Psoas muscle (tissue), 8 donors: ENCODE results near the gene TELO2. TPM values are rescaled to one million over a fixed set of nuclear protein-coding genes. Genes with fewer than 3 reads are reported as not detected.

ENCODE experiments used
- ATAC-seq, 4 donors: fragments of 200-7000 bp; cut with Tn5 transposase; one replicate each; pipeline ENCODE4 v1.9.1; 2020; ENCODE audit warnings: moderate library complexity in 3 of 4, mild to moderate bottlenecking in 2 of 4
- DNase-seq, 2 donors: peaks; one replicate each; pipeline ENCODE4 v3.0.0-alpha.2; 2020
- H3K27ac ChIP-seq: fragments of 200-600 bp; one replicate; pipeline ENCODE4 v1.8.0; 2022
- H3K27me3 ChIP-seq, 3 donors: fragments of 200-600 bp in 1 of 3; one replicate each; pipeline versions ENCODE4 v1.6.1 to v1.8.0; 2013 to 2022; ENCODE audit warnings: low read length in 2 of 3, mild to moderate bottlenecking in 2 of 3, moderate library complexity in 1 of 3; ENCODE audit not compliant: insufficient read depth in 3 of 3
- H3K36me3 ChIP-seq, 2 donors: fragments of 200-600 bp in 1 of 2; one replicate each; pipeline versions ENCODE4 v1.6.1 to v1.8.0; 2013 to 2022; ENCODE audit warnings: low read depth in 1 of 2, mild to moderate bottlenecking in 1 of 2, moderate library complexity in 1 of 2; ENCODE audit not compliant: insufficient read depth in 1 of 2
- H3K4me1 ChIP-seq: fragments of 200-600 bp; one replicate; pipeline ENCODE4 v1.8.0; 2022
- H3K4me3 ChIP-seq: fragments of 200-600 bp; one replicate; pipeline ENCODE4 v1.8.0; 2022; ENCODE audit warnings: mild to moderate bottlenecking
- H3K9me3 ChIP-seq: fragments of 200-600 bp; one replicate; pipeline ENCODE4 v1.8.0; 2022
- CTCF ChIP-seq: fragments of 200-600 bp; IDR thresholded peaks from one replicate; pipeline ENCODE4 v1.8.0; 2022; ENCODE audit warnings: antibody characterized with exemption
- WGBS, 3 donors: extraction: QIAGEN DNeasy Blood & Tissue Kit; methylation state at CpG; one replicate each; pipeline versions ENCODE4 v1.1.6 to v1.1.7; 2013; 5-methylcytosine and 5-hydroxymethylcytosine counted together
- intact Hi-C, 2 donors: fragments of 100-400 bp; cut with DNase I; formaldehyde crosslinking; loops; one replicate each; pipeline versions ENCODE4 v1.11.0 to v1.14.2; 2022
- polyA plus RNA-seq, 3 donors: library from polyadenylated mRNA; stranded (reverse); fragments of 200-250 nt; gene quantifications; one replicate each; pipeline ENCODE4 v1.2.3, GENCODE V29; 2013
- total RNA-seq, 4 donors: library from RNA; stranded (reverse); fragmentation: NEBNext Ultra II Directional in 2 of 4; extraction: Animal tissue kit (Norgen Biotek cat#: 25700) in 2 of 4; gene quantifications; one replicate each; pipeline versions ENCODE4 v1.2.1 to v1.2.4, GENCODE V29; 2021 to 2023
- donor health status: healthy with polysubstance abuse.
- donor health status: DM: no; HTN: no; CAD: no; lungs with moderate emphysema.
- donor health status: Bipolar disorder and iron deficiency.
- donor health status: healthy.
- donor health status: DM: yes; HTN: yes; CAD: no.
- donor health status: DM: no; HTN: no; CAD: no.
- donor health status: DM: no; HTN: no; CAD: no.
- donor health status: DM: yes; HTN: yes; CAD: no.

TELO2 gene
- total and polyA plus RNA-seq, 7 donors = 11.6 to 23.8 (median 17.4) TPM

- no peaks in the 10 kb centered on the region for H3K27me3 ChIP-seq
- no peak overlapping the region for H3K4me3 ChIP-seq
- H3K9me3 ChIP-seq = no peaks in the 10 kb centered on the region
- WGBS, 3 donors = 78 to 85% (median 80%) methylated on average over 25 to 26 of the region's 26 CpGs
- H3K27ac ChIP-seq = no peak overlapping the region
- no peaks in the 10 kb centered on the region for H3K36me3 ChIP-seq
- H3K4me1 ChIP-seq = peaks cover 21% of the 10 kb centered on the region
- ATAC-seq (no peak), DNase-seq (no peak)
- intact Hi-C loops = loop anchor here in 1 of 2 donors (10.0 kb wide), 1 partner anchor 47 kb away; the partner anchor contains the start of gene UQCC4
- TF ChIP-seq CTCF = no peak
These were observed 21.5 kb upstream of the TELO2 start for GRCh38 chr16:1471569-1472194.

- intact Hi-C loops = loop anchor here in 1 of 2 donors (10.0 kb wide), 1 partner anchor 48 kb away; the partner anchor contains the start of gene UQCC4
- ATAC-seq (no peak), DNase-seq (no peak)
- H3K36me3 ChIP-seq = no peaks in the 10 kb centered on the region
- 70 to 78% (median 72%) methylated on average over 3 of the region's 3 CpGs for WGBS, 3 donors
- H3K27me3 ChIP-seq = no peaks in the 10 kb centered on the region
- no peak for TF ChIP-seq CTCF
- no peak overlapping the region for H3K27ac ChIP-seq
- peaks cover 17% of the 10 kb centered on the region for H3K4me1 ChIP-seq
- H3K4me3 ChIP-seq = no peak overlapping the region
- no peaks in the 10 kb centered on the region for H3K9me3 ChIP-seq
These were observed 20.2 kb upstream of the TELO2 start for GRCh38 chr16:1472974-1473373.

- Histone ChIP-seq H3K9me3 (no peaks in the 10 kb centered on the region), H3K4me1 (peaks cover 17% of the 10 kb centered on the region), H3K4me3 (peak overlapping the region; percentile 91), H3K27me3 (no peaks in the 10 kb centered on the region), H3K36me3 (no peaks in the 10 kb centered on the region), H3K27ac (peak overlapping the region; percentile 96)
- DNase-seq (no peak), ATAC-seq (no peak)
- no peak for TF ChIP-seq CTCF
- intact Hi-C loops = loop anchor here in 1 of 2 donors (2.0 to 10.0 kb wide), 2 partner anchors 17 to 49 kb away; partner anchors contain the start of gene UQCC4
- 9 to 11% (median 9%) methylated on average over 41 to 57 of the region's 57 CpGs for WGBS, 3 donors
These were observed 18.9 kb upstream of the TELO2 start for GRCh38 chr16:1474082-1474795.

GRCh38 chr16:1474796-1475551 is 18.2 kb upstream of the TELO2 start, which contains the start of gene CLCN7:
TSS of gene CLCN7 (minus strand) at chr16:1475028. CDS start at chr16:1474974, 54 bp downstream.
- H3K36me3 ChIP-seq = no peaks in the 10 kb centered on the region
- H3K4me3 ChIP-seq = peak within 1 kb of the TSS; percentile 91
- intact Hi-C loops = loop anchor here in 1 of 2 donors (2.0 to 10.0 kb wide), 2 partner anchors 16 to 50 kb away; partner anchors contain the start of gene UQCC4
- 0% methylated on average over 90 to 99 of the region's 99 CpGs for WGBS, 3 donors
- TF ChIP-seq CTCF = no peak
- H3K27ac ChIP-seq = peak within 1 kb of the TSS; percentile 96
- peaks cover 17% of the 10 kb centered on the region for H3K4me1 ChIP-seq
- ATAC-seq (peak; percentile 95 to 99 (median 98)), DNase-seq (peak; percentile 94 to 96)
- H3K27me3 ChIP-seq = no peaks in the 10 kb centered on the region
- no peaks in the 10 kb centered on the region for H3K9me3 ChIP-seq
